ENCODE measurements around the gene BLOC1S4. TPM values are rescaled to one million over a fixed set of nuclear protein-coding genes. Genes with fewer than 3 reads are reported as not detected.

The BLOC1S4 gene
- total RNA-seq, 6 experiments from 2014 or later: 12.7 to 19.0 (median 14.2) TPM

DNA sequence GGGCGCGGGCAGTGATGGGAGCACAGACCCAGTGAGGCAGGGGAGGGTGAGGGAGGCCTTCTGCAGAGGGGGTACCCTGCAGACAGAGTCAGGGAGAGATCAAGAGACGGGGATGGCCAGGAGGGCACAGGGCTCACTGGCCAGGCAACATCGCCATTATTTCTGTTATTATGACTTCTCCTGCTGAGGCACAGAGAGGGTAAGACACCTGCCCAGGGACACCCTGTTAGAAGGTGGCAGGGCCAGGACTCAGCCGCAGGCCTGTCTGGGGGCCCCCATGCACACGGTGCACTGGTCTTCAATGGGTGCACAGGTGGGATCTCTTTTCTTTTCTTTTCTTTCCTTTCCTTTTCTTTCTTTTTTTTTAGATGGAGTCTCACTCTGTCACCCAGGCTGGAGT lies 15.8 kb downstream of the BLOC1S4 start:
- Mint-ChIP-seq H3K4me3 (no peak overlapping the region), H3K9me3 (no peaks in the 10 kb centered on the region), H3K27ac (peak overlapping the region; percentile 99), H3K27me3 (ENCODE audit: insufficient read depth) (peaks cover 2% of the 10 kb centered on the region), H3K36me3 (ENCODE audit: low read depth) (peaks cover 3% of the 10 kb centered on the region; the same call in 1 of the 2 replicates), H3K4me1 (ENCODE audit: low read depth) (peaks cover 8% of the 10 kb centered on the region)
- DNase-seq: no peak
- TF ChIP-seq, protein P1, sequence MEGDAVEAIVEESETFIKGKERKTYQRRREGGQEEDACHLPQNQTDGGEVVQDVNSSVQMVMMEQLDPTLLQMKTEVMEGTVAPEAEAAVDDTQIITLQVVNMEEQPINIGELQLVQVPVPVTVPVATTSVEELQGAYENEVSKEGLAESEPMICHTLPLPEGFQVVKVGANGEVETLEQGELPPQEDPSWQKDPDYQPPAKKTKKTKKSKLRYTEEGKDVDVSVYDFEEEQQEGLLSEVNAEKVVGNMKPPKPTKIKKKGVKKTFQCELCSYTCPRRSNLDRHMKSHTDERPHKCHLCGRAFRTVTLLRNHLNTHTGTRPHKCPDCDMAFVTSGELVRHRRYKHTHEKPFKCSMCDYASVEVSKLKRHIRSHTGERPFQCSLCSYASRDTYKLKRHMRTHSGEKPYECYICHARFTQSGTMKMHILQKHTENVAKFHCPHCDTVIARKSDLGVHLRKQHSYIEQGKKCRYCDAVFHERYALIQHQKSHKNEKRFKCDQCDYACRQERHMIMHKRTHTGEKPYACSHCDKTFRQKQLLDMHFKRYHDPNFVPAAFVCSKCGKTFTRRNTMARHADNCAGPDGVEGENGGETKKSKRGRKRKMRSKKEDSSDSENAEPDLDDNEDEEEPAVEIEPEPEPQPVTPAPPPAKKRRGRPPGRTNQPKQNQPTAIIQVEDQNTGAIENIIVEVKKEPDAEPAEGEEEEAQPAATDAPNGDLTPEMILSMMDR (IDR thresholded peaks at IDR 0.05): no peak

DNA sequence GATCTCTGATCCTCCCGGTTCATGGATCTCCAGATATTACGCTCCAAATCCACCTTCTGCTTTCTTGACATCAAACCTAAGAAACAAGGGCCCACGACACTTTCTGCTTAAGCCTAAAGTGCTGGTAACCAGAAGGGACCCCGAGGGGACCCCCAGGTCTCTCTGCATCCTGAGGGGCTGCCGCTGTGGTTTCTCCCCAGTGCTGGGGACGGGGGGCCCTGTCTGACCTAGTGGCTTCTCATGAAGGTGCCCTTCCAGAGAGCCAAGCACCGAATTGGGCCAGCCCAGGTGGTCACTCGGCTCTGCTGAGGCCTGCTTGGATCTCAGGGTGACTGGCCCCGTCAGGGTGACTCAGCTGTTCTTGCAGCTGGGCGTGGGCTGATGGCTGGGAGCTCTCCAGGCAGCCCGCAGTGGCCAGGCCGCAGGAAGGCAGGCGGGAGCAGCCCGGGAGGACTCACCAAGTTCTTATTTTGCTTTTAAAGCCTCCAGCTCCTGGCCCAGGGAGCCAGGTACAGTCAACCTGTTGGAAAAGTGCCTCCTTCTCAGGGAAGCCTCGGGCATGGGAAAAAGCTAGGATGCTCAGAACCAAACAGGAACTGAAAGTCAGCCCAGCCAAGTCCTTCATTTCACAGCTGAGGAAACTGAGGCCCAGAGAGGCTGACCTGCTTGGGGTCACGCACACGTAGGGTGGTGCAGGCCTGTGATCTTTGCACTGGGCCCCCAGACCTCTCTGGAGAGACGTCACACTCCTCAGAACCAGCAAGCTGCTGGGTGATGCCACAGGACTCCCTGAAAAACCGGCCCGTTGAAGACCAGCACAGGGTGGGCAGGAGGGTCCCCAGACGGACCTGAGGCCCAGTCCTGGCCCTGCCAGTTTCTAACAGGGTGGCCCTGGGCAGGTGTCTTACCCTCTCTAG lies 16.7 kb downstream of the BLOC1S4 start:
- H3K4me3 Mint-ChIP-seq: no peak overlapping the region
- peaks cover 8% of the 10 kb centered on the region for H3K4me1 Mint-ChIP-seq (ENCODE audit: low read depth)
- H3K27me3 Mint-ChIP-seq (ENCODE audit: insufficient read depth): peaks cover 2% of the 10 kb centered on the region
- H3K27ac Mint-ChIP-seq: peak overlapping the region; percentile 99
- peaks cover 3% of the 10 kb centered on the region; the same call in 1 of the 2 replicates for H3K36me3 Mint-ChIP-seq (ENCODE audit: low read depth)
- TF ChIP-seq, protein P1 (IDR thresholded peaks at IDR 0.05): no peak
- H3K9me3 Mint-ChIP-seq: no peaks in the 10 kb centered on the region
- peak; percentile 84 for DNase-seq

DNA sequence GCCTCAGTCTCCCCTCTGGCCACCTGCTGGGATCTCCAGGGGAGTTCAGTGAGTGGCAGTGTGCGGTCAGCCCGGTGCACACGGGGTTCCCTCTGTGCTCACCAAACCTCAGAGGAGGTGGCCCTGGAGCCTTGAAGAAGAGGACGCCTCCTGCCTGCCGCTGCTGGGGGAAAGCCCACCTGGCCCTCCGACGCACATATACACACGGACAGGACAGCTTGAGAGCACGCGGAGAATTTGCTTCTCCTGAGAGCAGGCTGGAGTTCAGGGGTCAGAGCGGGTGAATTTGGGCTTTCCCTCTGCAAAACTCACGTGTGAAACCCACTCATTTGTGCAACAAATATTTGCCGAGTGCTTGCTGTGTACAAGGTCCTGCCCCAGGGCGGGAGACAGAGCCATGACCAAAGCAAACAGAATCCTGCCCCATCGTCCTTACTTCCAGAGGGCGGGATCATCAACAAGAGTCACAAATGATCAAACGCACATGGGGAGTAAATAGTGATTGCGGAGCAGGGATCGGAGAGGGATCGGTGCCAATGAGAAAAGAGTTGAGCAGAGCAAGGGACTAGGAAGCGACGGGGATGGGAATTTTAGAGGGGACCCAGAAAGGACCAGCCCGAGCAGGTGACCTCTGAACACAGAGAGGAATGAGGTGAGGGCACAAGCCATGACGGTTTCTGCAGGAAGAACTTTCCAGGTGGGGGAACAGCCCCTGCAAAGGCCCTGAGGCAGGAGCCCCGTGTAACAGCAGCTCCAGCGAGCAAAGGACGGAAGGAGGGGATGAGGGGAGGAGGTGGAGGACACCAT lies 17.6 kb downstream of the BLOC1S4 start:
- H3K36me3 Mint-ChIP-seq (ENCODE audit: low read depth): peaks cover 3% of the 10 kb centered on the region; the same call in 1 of the 2 replicates
- H3K9me3 Mint-ChIP-seq: no peaks in the 10 kb centered on the region
- TF ChIP-seq, protein P1 (IDR thresholded peaks at IDR 0.05): no peak
- DNase-seq: no peak
- H3K4me3 Mint-ChIP-seq: no peak overlapping the region
- peaks cover 8% of the 10 kb centered on the region for H3K4me1 Mint-ChIP-seq (ENCODE audit: low read depth)
- H3K27ac Mint-ChIP-seq: peak overlapping the region; percentile 34; the same call in 1 of the 2 replicates
- peaks cover 2% of the 10 kb centered on the region for H3K27me3 Mint-ChIP-seq (ENCODE audit: insufficient read depth)

DNA sequence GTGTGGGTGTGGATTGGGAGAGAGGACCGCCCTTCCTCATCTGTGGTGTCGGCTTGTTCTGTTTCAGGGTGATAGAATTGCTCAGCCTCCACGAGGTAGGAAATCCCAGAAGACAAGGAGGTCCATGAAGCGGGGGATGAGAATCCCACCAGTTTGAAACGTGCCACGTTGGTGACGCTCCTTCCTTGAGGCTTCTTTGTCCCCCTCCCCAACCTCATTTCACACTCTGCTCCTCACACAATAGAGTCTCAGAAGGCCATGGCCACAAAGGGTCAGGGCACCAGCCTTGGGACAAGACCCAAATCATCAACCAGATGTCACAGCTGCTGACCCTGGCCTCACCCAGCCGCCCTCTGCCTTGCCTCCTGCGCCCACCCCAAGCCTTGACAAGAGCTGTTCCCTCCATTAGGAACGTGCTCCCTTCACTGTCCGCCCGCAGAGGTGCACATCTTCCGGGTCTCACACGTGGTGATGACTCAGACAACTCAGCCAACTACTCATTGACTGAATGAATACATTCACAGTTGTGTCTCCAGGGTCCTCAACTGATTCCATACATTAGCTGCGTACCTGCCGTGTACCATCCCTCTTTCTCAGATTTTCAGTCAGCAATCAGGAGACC lies 18.3 kb downstream of the BLOC1S4 start:
- H3K4me1 Mint-ChIP-seq (ENCODE audit: low read depth): peaks cover 8% of the 10 kb centered on the region
- no peaks in the 10 kb centered on the region for H3K9me3 Mint-ChIP-seq
- H3K36me3 Mint-ChIP-seq (ENCODE audit: low read depth): peaks cover 3% of the 10 kb centered on the region; the same call in 1 of the 2 replicates
- H3K4me3 Mint-ChIP-seq: no peak overlapping the region
- H3K27ac Mint-ChIP-seq: peak overlapping the region; percentile 34; the same call in 1 of the 2 replicates
- TF ChIP-seq, protein P1 (IDR thresholded peaks at IDR 0.05): no peak
- DNase-seq: no peak
- no peaks in the 10 kb centered on the region; the same call in none of the 2 replicates for H3K27me3 Mint-ChIP-seq (ENCODE audit: insufficient read depth)

DNA sequence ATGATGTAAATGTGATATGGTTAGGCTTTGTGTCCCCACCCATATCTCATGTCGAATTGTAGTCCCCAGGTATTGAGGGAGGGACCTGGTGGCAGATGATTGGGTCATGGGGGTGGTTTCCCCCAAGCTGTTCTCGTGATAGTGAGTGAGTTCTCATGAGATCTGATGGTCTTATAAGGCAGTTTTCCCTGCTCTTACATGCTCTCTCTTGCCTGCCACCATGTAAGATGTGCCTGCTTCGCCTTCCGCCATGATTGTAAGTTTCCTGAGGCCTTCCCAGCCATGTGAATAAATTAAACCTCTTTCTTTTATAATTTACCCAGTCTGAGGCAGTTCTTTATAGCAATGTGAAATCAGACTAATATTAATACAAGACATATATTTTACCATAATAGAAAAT lies 23.9 kb downstream of the BLOC1S4 start:
- no peaks in the 10 kb centered on the region for H3K9me3 Mint-ChIP-seq
- TF ChIP-seq, protein P1 (IDR thresholded peaks at IDR 0.05): no peak
- H3K36me3 Mint-ChIP-seq (ENCODE audit: low read depth): no peaks in the 10 kb centered on the region
- no peaks in the 10 kb centered on the region for H3K4me1 Mint-ChIP-seq (ENCODE audit: low read depth)
- no peak overlapping the region for H3K4me3 Mint-ChIP-seq
- peaks cover 7% of the 10 kb centered on the region for H3K27me3 Mint-ChIP-seq (ENCODE audit: insufficient read depth)
- DNase-seq: no peak
- H3K27ac Mint-ChIP-seq: no peak overlapping the region

Measured in HFFc6 (cell line).